Measurements from ENCODE around the gene KCMF1. TPM values are rescaled to one million over a fixed set of nuclear protein-coding genes. Genes with fewer than 3 reads are reported as not detected.

Gene KCMF1
- total and polyA plus RNA-seq, 9 of the 15 experiments (the other 6 are each of a cell fraction or from before 2014, with no cell fraction given), result 6.8 to 88.2 (median 46.5) TPM

- H3K9me1 ChIP-seq (ENCODE audit: control insufficient read depth, insufficient read depth, low read length), result no peaks in the 10 kb centered on the region
- H3K4me2 ChIP-seq (ENCODE audit: insufficient read depth, low read length), result no peak overlapping the region
- peaks cover 7% of the 10 kb centered on the region; the same call in 1 of the 3 replicates for H3K36me3 ChIP-seq (ENCODE audit: control insufficient read depth, insufficient read depth, low read length)
- no peaks in the 10 kb centered on the region for H3K27me3 ChIP-seq (ENCODE audit: control insufficient read depth in 2 of 2, insufficient read depth in 2 of 2, low read length in 2 of 2)
- in situ Hi-C loops (cut with MboI), result no loop called here
- no peak overlapping the region for H3K9ac ChIP-seq (ENCODE audit: insufficient read depth in 1 of 2, low read depth in 2 of 2, low read length in 2 of 2)
- 86% methylated on average over 2 of the region's 2 CpGs for WGBS (ENCODE audit: insufficient coverage, low coverage, missing lambda C conversion rate)
- no peak overlapping the region for H2AFZ ChIP-seq (ENCODE audit: low read depth, low read length)
- H3K4me1 ChIP-seq (replicated peaks in 1 of 2; ENCODE audit: control insufficient read depth in 2 of 2, insufficient read depth in 2 of 2, low read length in 2 of 2), result peaks cover 10 to 16% of the 10 kb centered on the region in 2 experiments; a peak in 3 of 5 replicates
- ChIA-PET CTCF (ENCODE audit: low intra/inter-chr PET ratio) (interaction anchor here (0.6 kb wide), 1 partner anchor 8 kb away, joined by 3 read pairs; no protein-coding TSS in a partner anchor), POLR2A (interaction anchor here (0.6 to 1.6 kb wide), 5 partner anchors 12 to 65 kb away, joined by 3 to 4 read pairs (median 3); no protein-coding TSS in a partner anchor)
- ATAC-seq, result peak; percentile 29; the same call in 1 of the 3 replicates
- no peak overlapping the region for H3K27ac ChIP-seq (ENCODE audit: extremely low read depth, low read depth, low read length)
- H3K4me3 ChIP-seq, result no peak overlapping the region
- peaks cover 92% of the 10 kb centered on the region for H3K79me2 ChIP-seq (ENCODE audit: control insufficient read depth, insufficient read depth, low read length)
- no TSS peak for BruUV-seq (replicated peaks)
- intact Hi-C loops (cut with micrococcal nuclease), result no loop called here
- no peaks in the 10 kb centered on the region for H3K9me3 ChIP-seq (replicated peaks; ENCODE audit: control insufficient read depth, insufficient read depth, low read depth, low read length)
- peaks cover 46% of the 10 kb centered on the region for H4K20me1 ChIP-seq (replicated peaks; ENCODE audit: control insufficient read depth, insufficient read depth, low read length)
- DNase-seq (ENCODE audit: extremely low read depth in 1 of 4, low spot score in 3 of 4), result no peak
- FAIRE-seq, result no peak
- no peak for TF ChIP-seq JUNB (CRISPR knock-in tag; conservative IDR thresholded peaks at IDR 0.05)
- no peak for TF ChIP-seq MAZ (CRISPR knock-in tag; conservative IDR thresholded peaks at IDR 0.05 in 1 of 2, IDR thresholded peaks at IDR 0.05 in 1 of 2)
- TF ChIP-seq ZNF785 (CRISPR knock-in tag; IDR thresholded peaks at IDR 0.05), result no peak
- TF ChIP-seq MITF (IDR thresholded peaks at IDR 0.05), result no peak
- TF ChIP-seq KLF6 (CRISPR knock-in tag; IDR thresholded peaks at IDR 0.05; ENCODE audit: borderline replicate concordance), result no peak
- TF ChIP-seq ZNF280A (IDR thresholded peaks at IDR 0.05; ENCODE audit: low read depth, partially characterized antibody), result no peak
- no peak for TF ChIP-seq ZNF253 (CRISPR knock-in tag; conservative IDR thresholded peaks at IDR 0.05)
- no peak for TF ChIP-seq ZNF655 (CRISPR knock-in tag; IDR thresholded peaks at IDR 0.05)
- TF ChIP-seq BRD4 (IDR thresholded peaks at IDR 0.05), result no peak
- no peak for TF ChIP-seq MYNN (IDR thresholded peaks at IDR 0.05)
- TF ChIP-seq MYNN (CRISPR knock-in tag; IDR thresholded peaks at IDR 0.05), result no peak
Observed at GRCh38 chr2:84991404-84992160, 20.6 kb downstream of the KCMF1 start.

Measured in K562 (cell line).